Breast epithelium (tissue), 3 donors: ENCODE data around the gene FHDC1.

ENCODE experiments used
- CTCF ChIP-seq, 3 donors: fragments of 450-650 bp; IDR thresholded peaks; one replicate each; pipeline ENCODE4 v1.5.1; 2016 to 2017; ENCODE audit warnings: antibody characterized with exemption in 3 of 3, mild to moderate bottlenecking in 3 of 3, moderate library complexity in 3 of 3
- POLR2AphosphoS5 ChIP-seq, 3 donors: sonication (generic); formaldehyde crosslinking; IDR thresholded peaks; one replicate each; pipeline ENCODE4 v1.6.1; 2017; ENCODE audit warnings: antibody characterized with exemption in 3 of 3

- no peak for TF ChIP-seq CTCF (IDR thresholded peaks at IDR 0.05)
- TF ChIP-seq POLR2AphosphoS5 (IDR thresholded peaks at IDR 0.05) = no peak
Measured at GRCh38 chr4:152964335-152964734, 28.2 kb downstream of the FHDC1 start.
